Tibial nerve (tissue), 4 donors: ENCODE data around the gene CASP9.

Experiments
- CTCF ChIP-seq, 5 experiments: fragments of 200-600 bp in 3 of 5; fragments of 450-650 bp in 2 of 5; sonication (generic) in 3 of 5; IDR thresholded peaks; one replicate each; pipeline ENCODE4 v1.5.1; 2016 to 2019; ENCODE audit warnings: antibody characterized with exemption in 5 of 5, mild to moderate bottlenecking in 3 of 5, moderate library complexity in 2 of 5
- EP300 ChIP-seq, 2 donors: sonication (generic); formaldehyde crosslinking; IDR thresholded peaks; one replicate each; pipeline ENCODE4 v1.6.1; 2017; ENCODE audit warnings: antibody characterized with exemption in 2 of 2, mild to moderate bottlenecking in 1 of 2
- POLR2A ChIP-seq, 2 donors: fragments of 450-650 bp; IDR thresholded peaks; one replicate each; pipeline ENCODE4 v1.6.1; 2017; ENCODE audit warnings: antibody characterized with exemption in 2 of 2, mild to moderate bottlenecking in 2 of 2, moderate library complexity in 2 of 2

DNA sequence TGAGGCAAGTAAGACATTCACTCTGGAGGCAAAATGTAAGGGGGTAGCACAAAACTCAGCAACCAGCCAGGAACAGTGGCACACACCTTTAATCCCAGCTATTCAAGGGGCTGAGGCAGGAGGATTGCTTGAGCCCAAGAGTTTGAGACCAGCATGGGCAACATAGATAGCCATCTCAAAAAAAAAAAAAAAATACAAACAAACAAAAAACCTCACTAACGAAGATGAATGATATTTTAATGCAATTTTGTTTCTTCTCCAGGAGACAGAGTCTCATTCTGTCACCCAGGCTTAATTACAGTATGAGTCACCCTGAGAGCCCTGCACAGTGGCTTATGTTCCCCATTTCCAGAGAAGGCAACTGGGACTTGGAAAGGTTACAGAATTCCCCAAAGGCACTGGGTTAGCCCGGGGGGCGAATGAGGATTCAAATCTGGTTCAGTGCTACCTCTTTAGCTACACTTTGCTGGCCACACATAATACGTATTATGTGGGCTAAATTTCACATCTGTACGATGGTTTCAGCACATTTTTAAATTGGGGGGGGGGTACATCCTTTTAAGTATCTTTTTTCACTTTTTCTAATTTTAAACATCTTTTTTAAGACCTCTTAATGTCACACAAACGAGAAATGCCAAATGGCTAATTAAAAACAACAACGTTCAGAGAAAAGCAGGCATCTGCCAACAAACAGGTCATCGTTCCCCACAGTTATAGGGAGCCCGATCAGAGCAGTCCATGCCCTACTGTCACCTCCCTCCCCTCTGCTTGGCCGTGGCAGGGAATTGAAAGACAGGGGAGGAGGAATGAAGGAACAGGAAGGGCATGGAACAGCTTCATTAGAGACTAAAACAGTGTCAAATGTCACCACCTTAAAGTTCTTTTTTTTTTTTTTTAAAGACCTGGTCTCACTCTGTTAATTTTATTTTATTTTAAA is 64.0 kb downstream of the CASP9 start:
- TF ChIP-seq CTCF (IDR thresholded peaks at IDR 0.05) (no peak), POLR2A (IDR thresholded peaks at IDR 0.05) (no peak), EP300 (IDR thresholded peaks at IDR 0.05) (no peak)
